Naive thymus-derived CD4-positive, alpha-beta T cell (primary cell): ENCODE results near the gene DNAJC3. TPM values are rescaled to one million over a fixed set of nuclear protein-coding genes. Genes with fewer than 3 reads are reported as not detected.

Experiments
- ATAC-seq: fragments of 150-1000 bp; cut with Tn5 transposase; 2 replicates; pipeline ENCODE4 v1.10.0; 2021; ENCODE audit warnings: mild to moderate bottlenecking, moderate library complexity
- CTCF ChIA-PET: fragments of 350-600 bp; sonication (Branson Sonifier 250); formaldehyde crosslinking; loops from one replicate; lab custom pipeline; 2021; ENCODE audit warnings: antibody characterized with exemption; lab: Charles Lee
- POLR2A ChIA-PET: fragments of 350-600 bp; sonication (Branson Sonifier 250); formaldehyde crosslinking; loops from one replicate; lab custom pipeline; 2021; ENCODE audit warnings: antibody characterized with exemption, inconsistent platforms; lab: Charles Lee
- DNase-seq, 9 donors: peaks; one replicate each; pipeline versions ENCODE4 v3.0.0 to v3.0.0-alpha.2; 2020 to 2022; ENCODE audit warnings: mixed read lengths in 1 of 9
- H3K27ac ChIP-seq: one replicate; pipeline ENCODE4 v1.7.0; 2013; ENCODE audit warnings: mild to moderate bottlenecking, low read depth, low read length, moderate library complexity
- H3K27me3 ChIP-seq, 2 donors: one replicate each; pipeline ENCODE4 v1.7.0; 2013; ENCODE audit warnings: low read length in 2 of 2, mild to moderate bottlenecking in 2 of 2, moderate library complexity in 2 of 2; ENCODE audit not compliant: control insufficient read depth in 2 of 2, insufficient read depth in 2 of 2
- H3K36me3 ChIP-seq, 3 experiments: 1 replicate in 2 of 3; 2 replicates in 1 of 3; pipeline ENCODE4 v1.7.0; 2013; ENCODE audit warnings: low read length in 3 of 3, mild to moderate bottlenecking in 3 of 3, moderate library complexity in 1 of 3; ENCODE audit not compliant: insufficient read depth in 3 of 3, control insufficient read depth in 2 of 3
- H3K4me1 ChIP-seq, 2 donors: one replicate each; pipeline ENCODE4 v1.7.0; 2013; ENCODE audit warnings: low read length in 2 of 2, mild to moderate bottlenecking in 2 of 2, moderate library complexity in 1 of 2; ENCODE audit not compliant: control insufficient read depth in 2 of 2, insufficient read depth in 2 of 2
- H3K4me3 ChIP-seq: 2 replicates; pipeline ENCODE4 v1.7.0; 2013; ENCODE audit warnings: mild to moderate bottlenecking, low read length
- H3K9me3 ChIP-seq, 3 experiments: 1 replicate in 2 of 3; 2 replicates in 1 of 3; pipeline ENCODE4 v1.7.0; 2013; ENCODE audit warnings: low read length in 3 of 3; ENCODE audit not compliant: control insufficient read depth in 2 of 3
- H3K27ac Mint-ChIP-seq, 9 donors: one replicate each; pipeline ENCODE4 v1.8.0; 2020 to 2022; ENCODE audit warnings: mixed read lengths in 9 of 9, mild to moderate bottlenecking in 8 of 9, moderate library complexity in 5 of 9, inconsistent platforms in 2 of 9
- H3K27me3 Mint-ChIP-seq, 5 donors: one replicate each; pipeline ENCODE4 v1.8.0; 2021 to 2022; ENCODE audit warnings: mixed read lengths in 5 of 5, mild to moderate bottlenecking in 1 of 5
- H3K36me3 Mint-ChIP-seq, 5 donors: one replicate each; pipeline ENCODE4 v1.8.0; 2020 to 2022; ENCODE audit warnings: mixed read lengths in 5 of 5, mild to moderate bottlenecking in 3 of 5, inconsistent platforms in 1 of 5
- H3K4me1 Mint-ChIP-seq, 7 donors: one replicate each; pipeline ENCODE4 v1.8.0; 2020 to 2022; ENCODE audit warnings: mixed read lengths in 7 of 7, mild to moderate bottlenecking in 3 of 7, inconsistent platforms in 1 of 7
- H3K4me3 Mint-ChIP-seq, 10 donors: one replicate each; pipeline ENCODE4 v1.8.0; 2020 to 2022; ENCODE audit warnings: mild to moderate bottlenecking in 10 of 10, mixed read lengths in 10 of 10, moderate library complexity in 6 of 10, inconsistent platforms in 2 of 10
- H3K9me3 Mint-ChIP-seq, 11 donors: one replicate each; pipeline ENCODE4 v1.8.0; 2020 to 2022; ENCODE audit warnings: mixed read lengths in 11 of 11, mild to moderate bottlenecking in 4 of 11, inconsistent platforms in 1 of 11, moderate library complexity in 1 of 11
- intact Hi-C, 2 donors: fragments of 100-400 bp; cut with micrococcal nuclease; formaldehyde crosslinking; loops; one replicate each; pipeline ENCODE4 v1.15.1; 2023
- polyA plus RNA-seq, 2 donors: library from polyadenylated mRNA; unstranded; fragments of 300-500 nt; fragmentation: Illumina TruSeq; gene quantifications; one replicate each; pipeline ENCODE4 v1.2.3, GENCODE V29; 2021
- total RNA-seq, 6 experiments: library from RNA in 5 of 6; stranded (reverse) in 5 of 6; gene quantifications; 1 replicate in 5 of 6; 2 replicates in 1 of 6; pipeline ENCODE4 v1.2.3 and lab custom pipeline; 2021 to 2026

Gene DNAJC3
- total RNA-seq: 10 to 100 TPM; 13.9 to 33.0 (median 22.7) TPM
- 10 to 100 TPM; 11.3 to 14.8 TPM for polyA plus RNA-seq
- total RNA-seq (lab: John Stamatoyannopoulos, UW): 56.9 reads per million, percentile 74 among the genes with 10 or more reads in this experiment

GRCh38 chr13:95676762-95677563 is at the start of gene DNAJC3:
DNAJC3 (plus strand) TSS chr13:95677139; CDS start chr13:95677256, 117 bp downstream.
- H3K4me1 ChIP-seq: peaks cover 25% of the 10 kb centered on the region in 2 donors
- H3K4me3 Mint-ChIP-seq: peak within 1 kb of the TSS; percentile 84 to 99 (median 95)
- peak within 1 kb of the TSS; percentile 83 for H3K27ac ChIP-seq
- ATAC-seq: peak; percentile 97
- peaks cover 0 to 32% (median 13%) of the 10 kb centered on the region in 11 donors for H3K9me3 Mint-ChIP-seq
- CTCF ChIA-PET: interaction anchor here (0.6 kb wide), 1 partner anchor 1133 kb away, joined by 4 read pairs; no protein-coding TSS in a partner anchor
- peaks cover 0 to 3% (median 0%) of the 10 kb centered on the region in 3 experiments for H3K36me3 ChIP-seq
- POLR2A ChIA-PET: interaction anchor here (0.6 to 1.3 kb wide), 5 partner anchors 28 to 1756 kb away, joined by 3 to 10 read pairs (median 4); partner anchors contain the start of genes ABCC4, RAP2A and TGDS
- peaks cover 0 to 6% (median 0%) of the 10 kb centered on the region in 3 experiments for H3K9me3 ChIP-seq
- no peaks in the 10 kb centered on the region for H3K27me3 Mint-ChIP-seq
- peak within 1 kb of the TSS; percentile 91 to 98 (median 94) for H3K27ac Mint-ChIP-seq
- peaks cover 8 to 30% (median 20%) of the 10 kb centered on the region in 5 donors for H3K36me3 Mint-ChIP-seq
- peak; percentile 96 to 99 (median 98) for DNase-seq
- H3K4me1 Mint-ChIP-seq: peaks cover 42 to 77% (median 72%) of the 10 kb centered on the region in 7 donors
- intact Hi-C loops: loop anchor here (1.0 to 5.0 kb wide), 15 partner anchors 35 to 1756 kb away; partner anchors contain the start of genes ABCC4 (in 2 of the 2), DZIP1 (in 1 of the 2), GPR180 (in 1 of the 2) and MBNL2 (in 1 of the 2)
- H3K4me3 ChIP-seq: peak within 1 kb of the TSS; percentile 88
- H3K27me3 ChIP-seq: no peaks in the 10 kb centered on the region

- peaks cover 0 to 1% (median 0%) of the 10 kb centered on the region in 11 donors for H3K9me3 Mint-ChIP-seq
- ChIA-PET POLR2A (no interaction called here), CTCF (interaction anchor here (0.9 to 1.1 kb wide), 3 partner anchors 33 to 206 kb away, joined by 3 to 4 read pairs (median 3); no protein-coding TSS in a partner anchor)
- no peak for ATAC-seq
- H3K36me3 Mint-ChIP-seq: no peaks in the 10 kb centered on the region
- H3K27me3 ChIP-seq: no peaks in the 10 kb centered on the region
- DNase-seq: no peak
- H3K4me1 Mint-ChIP-seq: peaks cover 0 to under 1% (median 0%) of the 10 kb centered on the region in 7 donors
- no peak overlapping the region for H3K4me3 Mint-ChIP-seq
- no peaks in the 10 kb centered on the region for H3K4me1 ChIP-seq
- no peak overlapping the region for H3K27ac Mint-ChIP-seq
- intact Hi-C loops: loop anchor here in 1 of 2 donors (10.0 kb wide), 1 partner anchor 1187 kb away; no protein-coding TSS in a partner anchor
- H3K9me3 ChIP-seq: no peaks in the 10 kb centered on the region
- no peaks in the 10 kb centered on the region for H3K36me3 ChIP-seq
- no peak overlapping the region for H3K4me3 ChIP-seq
- H3K27me3 Mint-ChIP-seq: peaks cover 17 to 36% (median 21%) of the 10 kb centered on the region in 5 donors
- no peak overlapping the region for H3K27ac ChIP-seq
Measured at GRCh38 chr13:95627590-95627989, 49.3 kb upstream of the DNAJC3 start.

GRCh38 chr13:95628488-95628887 is 48.5 kb upstream of the DNAJC3 start:
- intact Hi-C loops: loop anchor here in 1 of 2 donors (10.0 kb wide), 1 partner anchor 1186 kb away; no protein-coding TSS in a partner anchor
- no peak for ATAC-seq
- Histone ChIP-seq H3K4me1 (no peaks in the 10 kb centered on the region), H3K4me3 (no peak overlapping the region), H3K27me3 (no peaks in the 10 kb centered on the region), H3K9me3 (no peaks in the 10 kb centered on the region), H3K36me3 (no peaks in the 10 kb centered on the region), H3K27ac (no peak overlapping the region)
- ChIA-PET POLR2A (no interaction called here), CTCF (interaction anchor here (0.7 to 0.9 kb wide), 2 partner anchors 13 to 32 kb away, joined by 3 read pairs; no protein-coding TSS in a partner anchor)
- no peaks in the 10 kb centered on the region for H3K36me3 Mint-ChIP-seq
- H3K4me3 Mint-ChIP-seq: no peak overlapping the region
- H3K27me3 Mint-ChIP-seq: peaks cover 15 to 33% (median 18%) of the 10 kb centered on the region in 5 donors
- peaks cover 0 to 1% (median 0%) of the 10 kb centered on the region in 11 donors for H3K9me3 Mint-ChIP-seq
- DNase-seq: no peak
- H3K27ac Mint-ChIP-seq: no peak overlapping the region
- H3K4me1 Mint-ChIP-seq: no peaks in the 10 kb centered on the region

GRCh38 chr13:95629071-95629470 is 47.9 kb upstream of the DNAJC3 start:
- no peak for ATAC-seq
- H3K27me3 Mint-ChIP-seq: peaks cover 15 to 35% (median 20%) of the 10 kb centered on the region in 5 donors
- ChIA-PET POLR2A (no interaction called here), CTCF (interaction anchor here (0.7 kb wide), 1 partner anchor 13 kb away, joined by 3 read pairs; no protein-coding TSS in a partner anchor)
- DNase-seq: no peak
- Histone ChIP-seq H3K4me1 (no peaks in the 10 kb centered on the region), H3K36me3 (no peaks in the 10 kb centered on the region), H3K9me3 (no peaks in the 10 kb centered on the region), H3K27me3 (no peaks in the 10 kb centered on the region), H3K27ac (no peak overlapping the region), H3K4me3 (no peak overlapping the region)
- H3K9me3 Mint-ChIP-seq: peaks cover 0 to 1% (median 0%) of the 10 kb centered on the region in 11 donors
- intact Hi-C loops: loop anchor here in 1 of 2 donors (10.0 kb wide), 1 partner anchor 1186 kb away; no protein-coding TSS in a partner anchor
- no peaks in the 10 kb centered on the region for H3K36me3 Mint-ChIP-seq
- no peak overlapping the region for H3K4me3 Mint-ChIP-seq
- H3K27ac Mint-ChIP-seq: no peak overlapping the region
- H3K4me1 Mint-ChIP-seq: no peaks in the 10 kb centered on the region

- Histone ChIP-seq H3K4me3 (no peak overlapping the region), H3K4me1 (no peaks in the 10 kb centered on the region), H3K27ac (no peak overlapping the region), H3K36me3 (no peaks in the 10 kb centered on the region), H3K9me3 (no peaks in the 10 kb centered on the region), H3K27me3 (no peaks in the 10 kb centered on the region)
- no peak for ATAC-seq
- ChIA-PET POLR2A (no interaction called here), CTCF (no interaction called here)
- Mint-ChIP-seq H3K36me3 (no peaks in the 10 kb centered on the region), H3K27ac (no peak overlapping the region), H3K4me1 (peaks cover 0 to 2% (median 0%) of the 10 kb centered on the region in 7 donors), H3K27me3 (peaks cover 10 to 32% (median 21%) of the 10 kb centered on the region in 5 donors), H3K9me3 (peaks cover 0 to 1% (median 0%) of the 10 kb centered on the region in 11 donors), H3K4me3 (no peak overlapping the region)
- intact Hi-C loops: no loop called here
- DNase-seq: no peak
Measured at GRCh38 chr13:95630593-95630992, 46.3 kb upstream of the DNAJC3 start.

- Histone ChIP-seq H3K36me3 (no peaks in the 10 kb centered on the region), H3K9me3 (no peaks in the 10 kb centered on the region), H3K27ac (no peak overlapping the region), H3K4me3 (no peak overlapping the region), H3K4me1 (no peaks in the 10 kb centered on the region), H3K27me3 (no peaks in the 10 kb centered on the region)
- ChIA-PET CTCF (no interaction called here), POLR2A (no interaction called here)
- H3K36me3 Mint-ChIP-seq: no peaks in the 10 kb centered on the region
- intact Hi-C loops: no loop called here
- H3K27ac Mint-ChIP-seq: peak overlapping the region in 1 of 9 donors; percentile 35
- H3K4me1 Mint-ChIP-seq: peaks cover 0 to 18% (median 10%) of the 10 kb centered on the region in 7 donors
- H3K27me3 Mint-ChIP-seq: peaks cover 21 to 36% (median 34%) of the 10 kb centered on the region in 5 donors
- DNase-seq (peak in 1 of 9 donors; percentile 4), ATAC-seq (no peak)
- H3K9me3 Mint-ChIP-seq: peaks cover 0 to 1% (median 0%) of the 10 kb centered on the region in 11 donors
- peak overlapping the region in 1 of 10 donors; percentile 4 for H3K4me3 Mint-ChIP-seq
Measured at GRCh38 chr13:95636853-95637252, 40.1 kb upstream of the DNAJC3 start.
